IgD-negative memory B cell (primary cell): ENCODE measurements around the gene ANXA8. TPM values are rescaled to one million over a fixed set of nuclear protein-coding genes. Genes with fewer than 3 reads are reported as not detected.
"Not testable (repeated sequence)": the region's sequence is repeated elsewhere in the genome, so short reads cannot be mapped to it uniquely, and the experiment has no call there.

Source experiments
- H3K27ac Mint-ChIP-seq, 3 donors: one replicate each; pipeline ENCODE4 v1.8.0; 2020 to 2022; ENCODE audit warnings: mild to moderate bottlenecking in 3 of 3, mixed read lengths in 3 of 3, moderate library complexity in 1 of 3
- H3K27me3 Mint-ChIP-seq: one replicate; pipeline ENCODE4 v1.8.0; 2021; ENCODE audit warnings: mixed read lengths
- H3K36me3 Mint-ChIP-seq: one replicate; pipeline ENCODE4 v1.8.0; 2020; ENCODE audit warnings: mild to moderate bottlenecking, mixed read lengths
- H3K4me1 Mint-ChIP-seq, 3 donors: one replicate each; pipeline ENCODE4 v1.8.0; 2020 to 2022; ENCODE audit warnings: mixed read lengths in 3 of 3, mild to moderate bottlenecking in 1 of 3
- H3K4me3 Mint-ChIP-seq, 4 donors: one replicate each; pipeline ENCODE4 v1.8.0; 2020 to 2022; ENCODE audit warnings: mild to moderate bottlenecking in 4 of 4, mixed read lengths in 4 of 4, moderate library complexity in 3 of 4
- H3K9me3 Mint-ChIP-seq, 3 donors: one replicate each; pipeline ENCODE4 v1.8.0; 2020 to 2021; ENCODE audit warnings: mixed read lengths in 3 of 3, mild to moderate bottlenecking in 1 of 3
- polyA plus RNA-seq: library from polyadenylated mRNA; unstranded; fragments of 300-500 nt; fragmentation: Illumina TruSeq; gene quantifications from one replicate; pipeline ENCODE4 v1.2.3, GENCODE V29; 2021

ANXA8 gene
- polyA plus RNA-seq, 1 donor from 2014 or later = not detected

DNA sequence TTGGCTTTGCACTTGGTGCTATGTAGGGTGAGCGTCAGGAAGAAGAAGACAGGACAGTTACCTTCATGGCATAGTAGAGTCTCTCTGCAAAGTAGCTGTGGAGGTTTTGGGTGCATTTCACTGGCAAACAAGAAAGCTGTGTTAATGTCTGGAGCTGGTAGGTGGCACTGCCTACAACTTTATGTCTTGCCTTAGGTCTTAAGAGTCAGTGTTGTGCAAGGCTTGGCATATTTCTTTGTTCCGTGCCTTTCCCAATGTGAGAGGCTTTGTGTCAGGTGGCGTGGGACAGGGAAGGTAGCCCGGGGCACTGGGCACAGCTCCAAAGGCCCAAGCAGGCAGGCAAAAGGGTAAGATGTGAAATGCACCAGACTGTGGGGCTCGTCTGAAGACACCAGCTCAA is 11.8 kb downstream of the ANXA8 start:
- not testable (repeated sequence) for H3K27ac Mint-ChIP-seq, H3K4me3 Mint-ChIP-seq, H3K36me3 Mint-ChIP-seq, H3K9me3 Mint-ChIP-seq, H3K27me3 Mint-ChIP-seq, H3K4me1 Mint-ChIP-seq

DNA sequence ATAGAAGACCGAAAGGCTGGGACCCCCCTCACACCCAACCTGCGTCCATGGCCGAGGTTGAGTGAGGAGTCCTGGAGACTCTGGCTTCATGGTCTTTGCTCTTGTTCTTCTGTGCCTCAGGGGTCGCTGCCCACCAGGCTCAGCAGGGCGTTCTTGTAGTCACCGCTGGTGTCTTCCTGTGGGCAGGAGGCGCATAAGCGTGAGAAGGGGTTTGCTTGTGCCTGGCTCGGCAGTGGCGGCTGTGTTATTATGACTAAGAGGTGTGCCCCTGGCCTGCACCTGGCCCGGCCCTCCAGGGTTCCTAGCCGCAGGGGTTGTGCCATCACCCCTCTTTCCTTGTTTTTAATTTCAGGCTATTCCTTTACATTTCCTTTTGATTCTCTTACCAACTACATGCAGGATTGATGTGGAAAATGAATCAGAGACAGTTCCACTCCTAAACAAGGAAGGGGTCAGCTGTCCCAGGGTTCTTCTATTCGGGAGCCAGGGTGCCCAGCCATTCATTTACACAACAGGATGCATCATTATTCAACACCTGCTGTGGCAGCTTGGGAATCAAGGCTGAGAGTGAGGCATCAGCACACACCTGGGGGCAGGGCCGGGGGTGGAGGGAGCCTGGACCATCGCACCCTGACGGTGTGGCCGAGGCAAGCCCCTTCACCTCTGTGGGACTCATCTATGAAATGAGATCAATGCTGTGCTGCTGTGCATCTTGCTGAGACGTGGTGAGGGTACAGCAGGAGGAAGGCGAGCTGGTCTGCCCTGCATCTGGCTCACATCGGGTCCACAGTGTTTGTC is 15.0 kb downstream of the ANXA8 start:
- not testable (repeated sequence) for H3K4me1 Mint-ChIP-seq, H3K27me3 Mint-ChIP-seq, H3K9me3 Mint-ChIP-seq, H3K36me3 Mint-ChIP-seq, H3K27ac Mint-ChIP-seq, H3K4me3 Mint-ChIP-seq

DNA sequence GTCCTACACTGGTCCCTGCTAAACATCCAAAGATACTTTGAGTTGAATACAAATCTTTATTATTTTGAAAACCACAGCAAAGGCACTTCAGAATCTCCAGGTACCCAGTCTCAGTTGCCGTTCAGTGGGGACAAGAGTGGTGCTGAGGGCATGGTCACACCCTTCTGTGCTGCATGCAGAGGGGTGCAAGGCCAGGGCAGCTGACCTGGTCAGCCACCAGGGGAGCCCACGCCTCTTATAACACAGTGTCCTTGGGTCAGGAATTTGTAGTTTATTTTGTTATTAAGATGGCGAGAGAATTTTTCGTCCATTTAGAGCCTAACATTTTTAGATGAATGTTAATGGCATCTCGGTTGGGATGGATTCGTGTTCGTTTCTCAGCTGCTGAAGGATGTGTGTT is 16.0 kb downstream of the ANXA8 start:
- not testable (repeated sequence) for H3K4me1 Mint-ChIP-seq, H3K27ac Mint-ChIP-seq, H3K9me3 Mint-ChIP-seq, H3K4me3 Mint-ChIP-seq, H3K36me3 Mint-ChIP-seq, H3K27me3 Mint-ChIP-seq

DNA sequence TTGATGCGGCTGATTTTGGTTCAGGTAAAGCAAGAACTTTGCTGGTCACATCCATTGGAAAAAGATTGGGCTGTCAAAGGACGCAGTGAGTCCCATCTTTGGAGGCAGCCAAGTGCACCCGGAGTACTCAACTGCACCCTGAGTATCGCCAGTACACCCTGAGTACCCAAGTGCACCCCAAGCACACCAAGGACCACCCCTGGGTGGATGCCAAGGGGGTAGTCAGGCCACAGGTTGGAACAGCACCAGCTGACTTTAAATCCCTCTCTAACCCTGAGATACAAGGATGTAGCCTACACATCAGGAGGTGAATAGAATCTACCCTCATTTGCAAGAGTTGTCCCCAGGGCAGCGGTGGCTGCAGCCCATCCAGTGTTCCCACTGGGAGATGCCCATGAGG is 16.5 kb downstream of the ANXA8 start:
- not testable (repeated sequence) for H3K36me3 Mint-ChIP-seq, H3K27me3 Mint-ChIP-seq, H3K9me3 Mint-ChIP-seq

DNA sequence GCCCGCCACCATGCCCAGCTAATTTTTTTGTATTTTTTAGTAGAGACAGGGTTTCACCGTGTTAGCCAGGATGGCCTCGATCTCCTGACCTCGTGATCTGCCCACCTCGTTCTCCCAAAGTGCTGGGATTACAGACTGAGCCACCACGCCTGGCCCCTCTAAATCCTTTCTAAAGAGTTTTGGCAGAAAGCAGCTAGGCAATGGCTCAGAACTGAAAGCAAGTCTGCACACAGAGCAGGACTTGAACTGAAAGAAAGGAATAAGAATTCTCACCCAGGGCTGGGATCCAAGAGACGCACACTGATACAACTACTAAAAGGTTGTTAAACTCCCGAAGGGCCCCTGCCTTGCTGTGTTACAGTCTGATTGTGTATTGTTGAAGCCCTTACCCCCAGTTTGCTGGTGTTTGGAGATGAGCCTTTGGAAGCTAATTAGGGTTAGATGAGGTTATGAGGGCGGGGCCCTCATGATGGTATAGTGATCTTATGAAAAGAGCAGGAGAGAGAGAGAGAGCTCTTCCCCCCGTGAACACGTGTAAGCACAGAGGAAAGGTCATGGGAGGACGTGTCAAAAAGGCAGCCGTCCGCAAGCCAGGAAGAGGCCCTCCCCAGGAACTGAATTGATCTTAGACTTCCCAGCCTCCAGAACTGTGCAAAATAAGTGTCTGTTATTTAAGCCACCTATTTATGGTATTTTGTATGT is 18.5 kb downstream of the ANXA8 start:
- not testable (repeated sequence) for H3K9me3 Mint-ChIP-seq, H3K36me3 Mint-ChIP-seq, H3K27me3 Mint-ChIP-seq, H3K4me1 Mint-ChIP-seq, H3K4me3 Mint-ChIP-seq, H3K27ac Mint-ChIP-seq

More for the DNA sequence above, 16.5 kb downstream of the ANXA8 start:
- H3K27ac Mint-ChIP-seq, H3K4me3 Mint-ChIP-seq, H3K4me1 Mint-ChIP-seq: not testable (repeated sequence)

DNA sequence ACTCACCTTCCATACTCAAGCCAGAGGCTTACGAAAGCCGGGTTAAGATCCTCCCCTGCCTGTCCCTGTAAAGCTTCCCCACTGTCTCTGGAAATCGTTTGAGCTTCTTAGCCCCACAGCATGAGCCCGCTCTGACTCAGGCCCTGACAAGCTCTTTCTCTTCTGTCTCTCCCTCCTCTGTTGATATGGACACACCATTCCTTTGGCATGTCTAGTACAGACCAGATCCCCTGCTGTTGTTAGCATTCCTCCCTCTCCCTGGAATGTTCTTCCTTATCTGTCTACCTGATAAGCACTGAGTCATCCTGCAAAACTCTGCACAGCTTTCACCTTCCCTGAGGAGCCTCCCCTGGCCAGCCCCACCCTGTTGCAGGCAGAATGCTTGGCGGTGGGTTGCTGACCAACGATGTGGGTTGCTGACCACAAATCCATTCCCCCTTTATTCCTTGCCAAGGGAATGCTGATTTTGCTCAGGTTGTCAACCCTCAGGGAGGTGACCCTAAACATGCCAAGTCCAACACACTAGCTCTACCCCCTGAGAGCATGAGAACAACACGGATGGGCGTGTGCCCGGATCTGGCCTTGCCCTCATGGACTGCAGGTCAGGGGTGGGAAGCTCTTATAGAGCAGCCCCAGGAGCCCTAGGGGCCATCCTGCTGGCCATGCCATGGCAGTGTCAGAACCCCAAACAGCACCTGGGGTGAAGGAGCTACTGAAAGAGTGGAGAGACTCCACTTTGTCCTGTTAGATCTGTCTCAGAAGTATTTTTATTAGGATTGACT is 21.1 kb downstream of the ANXA8 start:
- H3K27ac Mint-ChIP-seq, H3K9me3 Mint-ChIP-seq, H3K4me3 Mint-ChIP-seq, H3K27me3 Mint-ChIP-seq, H3K36me3 Mint-ChIP-seq, H3K4me1 Mint-ChIP-seq: not testable (repeated sequence)

DNA sequence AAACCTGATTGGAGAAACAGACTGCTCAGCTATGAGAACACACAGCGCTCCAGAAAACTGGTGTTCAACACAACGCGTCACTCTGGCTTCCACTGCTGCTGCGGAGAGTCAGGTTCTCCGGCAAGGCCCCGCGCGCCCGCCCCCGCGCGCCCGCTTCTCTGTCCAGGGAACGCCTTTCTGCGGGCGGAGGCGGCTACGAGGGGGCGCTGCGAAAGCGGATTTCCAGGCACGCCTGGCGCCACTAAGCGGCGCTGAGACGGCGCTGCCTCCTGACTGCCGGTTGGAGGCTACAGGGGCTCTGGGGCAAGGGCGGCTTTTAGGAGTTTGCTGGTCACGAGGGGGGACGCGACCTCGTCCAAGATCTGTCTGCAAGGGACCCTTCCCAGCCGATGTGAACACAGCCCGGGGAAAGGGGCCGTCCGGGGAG is 22.6 kb downstream of the ANXA8 start:
- H3K4me3 Mint-ChIP-seq, H3K4me1 Mint-ChIP-seq, H3K27ac Mint-ChIP-seq, H3K27me3 Mint-ChIP-seq, H3K36me3 Mint-ChIP-seq, H3K9me3 Mint-ChIP-seq: not testable (repeated sequence)

DNA sequence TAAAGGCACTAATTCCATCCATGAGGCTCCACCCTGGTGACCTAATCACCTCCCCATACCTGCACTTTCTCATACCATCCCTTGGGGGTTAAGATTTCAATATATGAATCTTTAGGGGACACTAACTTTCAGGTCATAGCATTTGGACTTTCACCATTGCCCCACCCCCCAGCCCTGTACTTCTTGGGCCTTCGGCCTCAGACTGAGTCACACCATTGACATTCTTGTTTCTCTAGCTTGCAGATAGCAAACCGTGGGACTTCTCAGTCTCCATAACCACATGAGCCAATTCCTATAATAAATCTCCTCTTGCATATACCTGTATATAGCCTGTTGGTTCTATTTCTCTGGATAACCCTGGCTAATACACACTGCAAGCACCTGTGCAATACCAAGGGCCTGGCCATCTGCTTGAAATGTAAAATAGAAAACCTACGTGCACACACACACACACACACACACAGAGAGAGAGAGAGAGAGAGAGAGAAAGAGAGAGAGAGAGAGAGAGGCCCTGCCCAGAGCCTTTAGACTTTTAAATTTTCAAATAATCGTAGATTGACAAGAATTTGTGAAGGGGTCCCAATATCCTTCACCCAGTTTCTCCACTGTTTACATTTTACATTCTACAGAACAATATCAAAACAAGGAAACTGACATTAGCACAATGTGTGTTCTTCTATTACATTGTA is 25.3 kb downstream of the ANXA8 start:
- Mint-ChIP-seq H3K27ac (no peak overlapping the region), H3K4me1 (no peaks in the 10 kb centered on the region), H3K9me3 (no peaks in the 10 kb centered on the region), H3K27me3 (peaks cover 1% of the 10 kb centered on the region), H3K36me3 (no peaks in the 10 kb centered on the region), H3K4me3 (no peak overlapping the region)

DNA sequence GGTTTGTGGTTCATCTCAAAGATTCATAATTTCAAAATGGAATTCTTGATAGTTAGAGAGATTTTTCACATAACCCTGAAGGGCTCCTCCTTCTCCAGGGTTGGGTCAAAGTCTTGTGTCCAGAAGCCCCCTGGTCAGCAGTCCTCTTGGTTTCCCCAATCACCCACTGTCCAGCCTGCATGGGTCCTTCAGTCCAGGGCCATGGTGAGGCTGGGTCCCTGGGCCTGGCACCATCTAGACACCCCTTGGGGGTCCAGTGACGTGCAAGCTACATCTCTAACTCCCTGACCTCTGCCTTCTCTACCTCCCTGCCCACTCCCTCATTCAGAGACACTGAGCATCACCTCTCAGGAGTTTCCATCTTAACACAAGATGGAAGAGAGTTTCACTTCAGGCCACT is 26.1 kb downstream of the ANXA8 start:
- Mint-ChIP-seq H3K4me1 (no peaks in the 10 kb centered on the region), H3K27ac (no peak overlapping the region), H3K27me3 (peaks cover 1% of the 10 kb centered on the region), H3K4me3 (no peak overlapping the region), H3K9me3 (no peaks in the 10 kb centered on the region), H3K36me3 (no peaks in the 10 kb centered on the region)

DNA sequence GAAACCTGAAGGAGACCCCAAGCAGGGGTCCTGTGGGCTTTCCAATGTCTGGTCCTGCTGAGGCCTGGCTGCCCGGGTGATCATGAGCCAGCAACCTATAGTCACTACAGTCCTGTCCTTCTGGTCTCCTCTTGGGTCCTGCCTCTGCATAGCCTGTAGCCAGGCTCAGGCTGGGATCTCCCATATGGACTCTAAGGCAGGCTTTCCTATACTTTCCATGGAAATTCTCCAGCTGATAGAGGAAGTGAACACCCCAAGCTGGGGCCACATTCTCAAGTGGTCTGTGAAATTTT is 26.4 kb downstream of the ANXA8 start:
- Mint-ChIP-seq H3K36me3 (no peaks in the 10 kb centered on the region), H3K4me3 (no peak overlapping the region), H3K4me1 (no peaks in the 10 kb centered on the region), H3K27ac (no peak overlapping the region), H3K27me3 (peaks cover 1% of the 10 kb centered on the region), H3K9me3 (no peaks in the 10 kb centered on the region)

DNA sequence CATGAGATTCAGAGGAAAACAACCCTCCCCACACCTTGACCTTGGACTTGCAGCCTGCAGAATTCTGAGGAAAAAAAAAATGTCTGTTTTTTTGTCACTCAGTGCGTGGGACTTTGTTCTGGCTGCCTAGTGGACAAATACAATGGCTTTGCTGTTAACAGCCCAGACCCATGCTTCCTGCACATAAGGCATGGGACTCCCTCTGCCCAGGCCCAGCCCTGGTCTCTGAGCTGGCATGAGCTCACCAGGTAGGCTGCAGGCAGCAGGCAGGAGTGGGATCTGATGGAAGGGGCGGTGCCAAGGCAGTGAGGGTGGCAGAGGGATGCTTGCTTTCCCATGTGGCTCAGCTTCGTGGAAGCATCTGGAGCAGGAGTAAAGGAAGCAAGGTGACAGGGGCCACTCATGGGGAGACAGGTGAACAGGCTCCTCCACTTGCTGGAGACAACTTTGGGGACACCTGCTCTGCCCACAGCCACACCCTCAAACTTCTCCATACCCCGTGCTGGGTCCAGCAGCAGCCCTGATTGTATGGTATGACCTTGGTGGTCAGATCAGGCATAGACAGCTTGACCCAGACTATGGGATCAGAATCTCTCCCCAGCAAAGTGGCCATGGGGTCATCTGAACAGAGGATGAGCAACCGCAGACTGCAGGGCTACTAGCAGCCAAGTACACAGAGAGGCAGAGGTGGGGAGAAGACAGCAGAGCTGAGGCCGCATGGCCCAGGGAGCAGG is 27.0 kb downstream of the ANXA8 start:
- no peaks in the 10 kb centered on the region for H3K36me3 Mint-ChIP-seq
- no peak overlapping the region for H3K4me3 Mint-ChIP-seq
- H3K27me3 Mint-ChIP-seq = peaks cover 1% of the 10 kb centered on the region
- no peaks in the 10 kb centered on the region for H3K9me3 Mint-ChIP-seq
- H3K4me1 Mint-ChIP-seq = no peaks in the 10 kb centered on the region
- H3K27ac Mint-ChIP-seq = no peak overlapping the region

DNA sequence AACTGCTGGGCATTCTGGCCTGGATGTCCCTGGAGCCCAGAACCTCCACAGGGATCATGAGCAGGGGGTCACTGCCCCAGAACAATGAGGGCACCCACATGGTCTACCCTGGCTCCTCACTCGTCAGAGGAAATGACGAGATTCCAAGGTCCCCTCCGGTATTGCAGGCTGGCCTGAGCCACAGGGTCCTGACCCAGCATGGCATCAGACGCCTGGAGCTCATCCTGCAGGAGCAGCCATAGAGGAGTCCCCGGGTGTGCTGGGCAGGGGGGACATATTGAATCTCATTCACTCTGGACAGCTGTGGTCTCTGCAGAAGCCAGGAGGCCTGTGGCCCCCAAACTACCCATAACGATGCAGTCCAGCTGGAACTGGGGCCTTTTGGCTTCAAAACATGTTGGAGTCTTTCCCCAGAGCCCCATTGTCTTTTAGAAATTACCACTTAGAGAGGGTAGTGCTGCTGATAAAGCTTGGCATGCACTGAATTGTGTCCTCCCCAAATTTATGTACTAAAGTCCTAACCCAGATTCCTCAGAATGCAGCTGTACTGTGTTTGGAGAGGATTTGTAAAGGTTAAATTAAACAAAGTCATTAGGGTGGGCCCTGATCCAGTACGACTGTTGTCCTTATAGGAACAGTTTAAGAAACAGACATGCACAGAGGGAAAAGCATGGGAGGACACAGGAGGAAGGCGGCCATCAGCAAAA is 27.7 kb downstream of the ANXA8 start:
- Mint-ChIP-seq H3K9me3 (no peaks in the 10 kb centered on the region), H3K27me3 (no peaks in the 10 kb centered on the region), H3K36me3 (no peaks in the 10 kb centered on the region), H3K27ac (no peak overlapping the region), H3K4me3 (no peak overlapping the region), H3K4me1 (no peaks in the 10 kb centered on the region)

DNA sequence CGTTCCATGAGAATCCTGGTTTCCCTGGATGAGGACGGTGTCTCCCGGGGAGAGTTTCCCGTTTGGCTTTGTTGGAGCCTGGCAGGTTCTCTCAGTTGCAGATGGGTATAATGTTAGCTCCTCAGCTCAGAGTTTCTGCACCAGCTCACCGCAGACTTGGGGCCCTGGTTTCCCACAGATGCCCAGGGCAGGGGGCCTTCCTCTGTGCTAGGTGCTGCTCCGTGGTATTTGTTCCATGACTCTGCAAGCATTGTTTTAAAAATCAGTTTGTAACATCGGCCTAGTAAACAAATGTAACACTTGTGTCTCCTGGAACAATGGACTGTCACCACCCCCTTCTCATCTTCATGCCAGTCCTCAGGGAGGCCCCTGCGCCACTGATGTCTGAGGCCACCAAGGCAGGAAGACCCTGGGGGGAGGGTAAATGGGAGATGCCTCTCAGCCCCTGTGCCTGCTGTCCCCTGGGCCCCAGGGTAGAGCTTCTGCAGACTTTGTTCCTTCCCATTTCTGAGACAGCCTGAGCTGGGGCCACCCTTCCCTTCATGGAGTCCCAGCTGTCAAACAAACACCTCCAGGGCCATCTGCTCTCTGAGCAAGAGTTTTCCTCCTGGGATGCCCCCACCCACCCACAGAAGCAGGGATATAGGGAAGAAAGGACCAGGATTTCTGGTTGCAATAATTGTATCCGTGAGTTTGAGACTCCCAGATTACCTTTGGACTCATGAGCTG is 28.4 kb downstream of the ANXA8 start:
- not testable (repeated sequence) for H3K4me1 Mint-ChIP-seq, H3K4me3 Mint-ChIP-seq, H3K9me3 Mint-ChIP-seq, H3K36me3 Mint-ChIP-seq, H3K27ac Mint-ChIP-seq, H3K27me3 Mint-ChIP-seq

DNA sequence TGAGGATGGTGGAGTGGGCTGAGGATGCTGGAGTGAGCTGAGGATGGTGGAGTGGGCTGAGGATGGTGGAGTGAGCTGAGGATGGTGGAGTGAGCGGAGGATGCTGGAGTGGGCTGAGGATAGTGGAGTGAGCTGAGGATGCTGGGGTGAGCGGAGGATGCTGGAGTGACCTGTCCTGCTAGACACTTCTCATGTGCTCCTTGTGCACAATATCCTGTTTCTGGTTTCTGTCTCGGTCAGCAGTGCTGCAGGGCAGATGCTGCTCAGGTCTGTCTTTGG is 29.2 kb downstream of the ANXA8 start:
- no peaks in the 10 kb centered on the region for H3K36me3 Mint-ChIP-seq
- no peaks in the 10 kb centered on the region for H3K9me3 Mint-ChIP-seq
- peaks cover 3% of the 10 kb centered on the region for H3K27me3 Mint-ChIP-seq
- H3K4me1 Mint-ChIP-seq = no peaks in the 10 kb centered on the region
- H3K4me3 Mint-ChIP-seq = no peak overlapping the region
- peak overlapping the region in 1 of 3 donors; percentile 50 for H3K27ac Mint-ChIP-seq
